A673 (cell line): ENCODE results near the gene TRIL. TPM values are rescaled to one million over a fixed set of nuclear protein-coding genes. Genes with fewer than 3 reads are reported as not detected.

Experiments
- BruUV-seq: library from RNA; stranded (reverse); fragments of 400-500 nt; replicated peaks from 2 replicates; lab custom pipeline; 2021; lab: Mats Ljungman, UMichigan
- CTCF ChIA-PET: fragments of 300-600 bp; sonication (Branson Sonifier 250); formaldehyde crosslinking; loops from one replicate; lab custom pipeline; 2022; ENCODE audit warnings: antibody characterized with exemption; lab: Charles Lee
- POLR2A ChIA-PET: fragments of 300-600 bp; sonication (Branson Sonifier 250); formaldehyde crosslinking; loops from one replicate; lab custom pipeline; 2022; ENCODE audit warnings: antibody characterized with exemption; ENCODE audit not compliant: low non-redundant PET; lab: Charles Lee
- DNase-seq: peaks from one replicate; pipeline ENCODE4 v3.0.0-alpha.2; 2015; ENCODE audit warnings: low spot score
- H3K27ac ChIP-seq: fragments of 200-600 bp; sonication (generic); 2 replicates; pipeline ENCODE4 v1.5.1; 2016; ENCODE audit warnings: mixed run types, low read depth, mild to moderate bottlenecking, mixed read lengths, antibody characterized with exemption, low read length; ENCODE audit not compliant: poor library complexity, severe bottlenecking
- H3K27me3 ChIP-seq: fragments of 200-600 bp; sonication (generic); replicated peaks from 2 replicates; pipeline ENCODE4 v1.6.1; 2017; ENCODE audit warnings: mixed run types, low read depth, mild to moderate bottlenecking, mixed read lengths, antibody characterized with exemption, low read length; ENCODE audit not compliant: insufficient read depth, poor library complexity
- H3K36me3 ChIP-seq: fragments of 200-600 bp; sonication (generic); 2 replicates; pipeline ENCODE4 v1.6.1; 2016; ENCODE audit warnings: mixed run types, mild to moderate bottlenecking, mixed read lengths, antibody characterized with exemption, low read length; ENCODE audit not compliant: insufficient read depth, poor library complexity, severe bottlenecking
- H3K4me1 ChIP-seq: fragments of 200-600 bp; sonication (generic); 2 replicates; pipeline ENCODE4 v1.6.1; 2017; ENCODE audit warnings: mixed run types, mild to moderate bottlenecking, mixed read lengths, antibody characterized with exemption, low read length; ENCODE audit not compliant: insufficient read depth, poor library complexity, severe bottlenecking
- H3K4me3 ChIP-seq: fragments of 200-600 bp; sonication (generic); 2 replicates; pipeline ENCODE4 v1.5.1; 2016; ENCODE audit warnings: low read depth, mixed run types, mild to moderate bottlenecking, mixed read lengths, low read length; ENCODE audit not compliant: poor library complexity, severe bottlenecking
- H3K9me3 ChIP-seq: fragments of 200-600 bp; sonication (generic); 2 replicates; pipeline ENCODE4 v1.6.1; 2016; ENCODE audit warnings: mixed run types, low read depth, mild to moderate bottlenecking, mixed read lengths, antibody characterized with exemption, low read length; ENCODE audit not compliant: poor library complexity, severe bottlenecking
- EZH2 ChIP-seq: fragments of 200-600 bp; sonication (generic); IDR thresholded peaks from 2 replicates; pipeline ENCODE4 v1.6.1; 2017; ENCODE audit warnings: borderline replicate concordance, low read depth, mild to moderate bottlenecking, mixed read lengths, antibody characterized with exemption, low read length; ENCODE audit not compliant: poor library complexity, severe bottlenecking
- intact Hi-C: fragments of 100-400 bp; cut with micrococcal nuclease; formaldehyde crosslinking; loops from one replicate; pipeline ENCODE4 v1.10.0; 2022; ENCODE audit not compliant: unreplicated experiment
- total RNA-seq: library from RNA; stranded (reverse); gene quantifications from 2 replicates; pipeline ENCODE4 v1.2.3, GENCODE V29; 2021
- TF ChIP-seq, protein P1 (sequence below): fragments of 300-800, 200-600 bp; sonication (generic); conservative IDR thresholded peaks from 2 replicates; pipeline ENCODE4 v1.5.1; 2017; ENCODE audit warnings: low read depth, mild to moderate bottlenecking, antibody characterized with exemption, low read length, moderate library complexity, mixed read lengths

The TRIL gene
- total RNA-seq, 1 experiment from 2014 or later: 4.8 TPM

DNA sequence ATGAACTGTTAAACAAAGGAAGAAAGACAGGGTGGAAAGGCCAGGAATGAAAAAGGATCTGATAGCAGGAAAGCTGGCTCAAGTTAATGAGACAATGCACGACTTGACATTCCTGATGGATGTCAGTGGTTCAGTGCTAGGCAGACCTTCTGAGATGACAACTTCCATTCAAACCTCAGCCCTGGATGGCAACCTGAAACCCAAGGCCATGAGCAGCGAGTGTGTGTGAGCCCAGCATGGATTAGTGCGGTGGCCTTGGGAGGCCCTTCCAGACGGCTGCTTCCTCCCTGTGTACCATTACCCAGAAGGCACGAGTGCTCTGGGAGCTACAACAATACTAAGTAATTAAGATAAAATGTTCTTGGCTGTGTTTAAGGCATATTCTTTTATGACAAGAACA, 18.8 kb downstream of the TRIL start:
- no peak overlapping the region for H3K27ac ChIP-seq
- TF ChIP-seq, protein P1, sequence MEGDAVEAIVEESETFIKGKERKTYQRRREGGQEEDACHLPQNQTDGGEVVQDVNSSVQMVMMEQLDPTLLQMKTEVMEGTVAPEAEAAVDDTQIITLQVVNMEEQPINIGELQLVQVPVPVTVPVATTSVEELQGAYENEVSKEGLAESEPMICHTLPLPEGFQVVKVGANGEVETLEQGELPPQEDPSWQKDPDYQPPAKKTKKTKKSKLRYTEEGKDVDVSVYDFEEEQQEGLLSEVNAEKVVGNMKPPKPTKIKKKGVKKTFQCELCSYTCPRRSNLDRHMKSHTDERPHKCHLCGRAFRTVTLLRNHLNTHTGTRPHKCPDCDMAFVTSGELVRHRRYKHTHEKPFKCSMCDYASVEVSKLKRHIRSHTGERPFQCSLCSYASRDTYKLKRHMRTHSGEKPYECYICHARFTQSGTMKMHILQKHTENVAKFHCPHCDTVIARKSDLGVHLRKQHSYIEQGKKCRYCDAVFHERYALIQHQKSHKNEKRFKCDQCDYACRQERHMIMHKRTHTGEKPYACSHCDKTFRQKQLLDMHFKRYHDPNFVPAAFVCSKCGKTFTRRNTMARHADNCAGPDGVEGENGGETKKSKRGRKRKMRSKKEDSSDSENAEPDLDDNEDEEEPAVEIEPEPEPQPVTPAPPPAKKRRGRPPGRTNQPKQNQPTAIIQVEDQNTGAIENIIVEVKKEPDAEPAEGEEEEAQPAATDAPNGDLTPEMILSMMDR: no peak
- no peak for TF ChIP-seq EZH2
- H3K4me3 ChIP-seq: no peak overlapping the region
- DNase-seq: no peak
- H3K27me3 ChIP-seq: no peaks in the 10 kb centered on the region
- H3K36me3 ChIP-seq: no peaks in the 10 kb centered on the region
- no peaks in the 10 kb centered on the region for H3K9me3 ChIP-seq
- H3K4me1 ChIP-seq: peaks cover 19% of the 10 kb centered on the region
- intact Hi-C loops: no loop called here
- ChIA-PET CTCF (no interaction called here), POLR2A (interaction anchor here (0.5 kb wide), 2 partner anchors 29 to 376 kb away, joined by 3 to 6 read pairs; no protein-coding TSS in a partner anchor)
- BruUV-seq: no TSS peak

DNA sequence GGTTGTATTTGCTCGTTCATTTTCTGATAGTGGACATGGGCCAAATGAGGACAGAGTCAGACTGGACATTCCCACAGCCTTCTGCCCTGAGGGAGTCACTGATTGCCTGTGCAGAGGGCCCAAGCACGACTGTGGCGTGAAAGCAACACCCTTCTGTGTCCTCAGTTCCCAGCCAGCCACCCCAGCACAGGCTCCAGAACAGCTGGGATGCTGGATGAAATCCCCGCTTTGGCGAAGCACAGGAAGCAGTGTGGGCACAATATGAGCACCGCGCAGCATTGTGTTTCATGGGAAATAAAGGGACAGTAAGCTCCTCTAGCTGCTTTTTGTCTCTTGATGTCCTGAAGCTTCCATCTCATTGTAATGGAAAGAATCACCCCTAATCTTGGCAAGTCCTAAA, 20.5 kb downstream of the TRIL start:
- POLR2A ChIA-PET: no interaction called here
- intact Hi-C loops: no loop called here
- H3K27ac ChIP-seq: no peak overlapping the region

DNA sequence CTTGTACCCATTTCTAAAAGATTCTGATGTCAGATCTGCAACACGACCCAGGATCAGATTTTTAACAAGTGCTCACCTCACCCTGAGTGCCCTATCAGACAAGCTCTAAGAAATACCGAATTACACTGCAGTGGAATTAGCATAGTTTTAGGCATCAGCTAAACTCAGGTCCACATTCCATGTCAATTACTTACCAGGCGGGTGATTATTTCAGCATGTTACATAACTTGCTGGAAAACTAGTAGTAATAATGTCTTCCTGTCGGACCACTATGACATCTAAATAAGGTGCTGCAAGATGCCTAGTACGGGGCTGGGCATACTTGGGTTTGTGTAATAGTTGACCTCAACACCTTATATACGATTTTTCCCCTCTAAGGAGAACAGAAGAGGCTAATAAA, 21.0 kb downstream of the TRIL start:
- H3K27me3 ChIP-seq: no peaks in the 10 kb centered on the region
- no peaks in the 10 kb centered on the region for H3K9me3 ChIP-seq
- BruUV-seq: no TSS peak
- H3K4me3 ChIP-seq: no peak overlapping the region
- intact Hi-C loops: no loop called here
- no peaks in the 10 kb centered on the region for H3K36me3 ChIP-seq
- H3K27ac ChIP-seq: no peak overlapping the region
- ChIA-PET CTCF (interaction anchor here (0.6 kb wide), 1 partner anchor 654 kb away, joined by 8 read pairs; no protein-coding TSS in a partner anchor), POLR2A (no interaction called here)
- TF ChIP-seq, protein P1: no peak
- TF ChIP-seq EZH2: no peak
- DNase-seq: no peak
- H3K4me1 ChIP-seq: peaks cover 34% of the 10 kb centered on the region

More for the DNA sequence above, 20.5 kb downstream of the TRIL start:
- TF ChIP-seq EZH2: no peak
- TF ChIP-seq, protein P1: no peak
- peaks cover 34% of the 10 kb centered on the region for H3K4me1 ChIP-seq
- CTCF ChIA-PET: interaction anchor here (0.6 kb wide), 1 partner anchor 653 kb away, joined by 8 read pairs; no protein-coding TSS in a partner anchor
- no peaks in the 10 kb centered on the region for H3K27me3 ChIP-seq
- H3K4me3 ChIP-seq: no peak overlapping the region
- no peaks in the 10 kb centered on the region for H3K9me3 ChIP-seq
- no peak for DNase-seq
- H3K36me3 ChIP-seq: no peaks in the 10 kb centered on the region
- BruUV-seq: no TSS peak
